ENCODE results near the gene KCNMA1.

- TF ChIP-seq POLR2A (IDR thresholded peaks at IDR 0.05) (no peak), POLR2AphosphoS5 (IDR thresholded peaks at IDR 0.05) (no peak)
Observed at GRCh38 chr10:77501152-77501845, 136.3 kb downstream of the KCNMA1 start.
